Common myeloid progenitor, CD34-positive (primary cell): Measurements from ENCODE around the gene TTC21A.
A peak's percentile ranks its signal among the peaks of the same experiment; 100 is the strongest.

Experiments used
- CTCF ChIA-PET: fragments of 350-600 bp; sonication (Branson Sonifier 250); formaldehyde crosslinking; loops from one replicate; lab custom pipeline; 2021; ENCODE audit warnings: antibody characterized with exemption; lab: Charles Lee
- POLR2A ChIA-PET: fragments of 350-600 bp; sonication (Branson Sonifier 250); formaldehyde crosslinking; loops from one replicate; lab custom pipeline; 2021; ENCODE audit warnings: antibody characterized with exemption; lab: Charles Lee
- DNase-seq, 3 donors: peaks; one replicate each; pipeline versions ENCODE4 v3.0.0 to v3.0.0-alpha.2; 2013
- H3K27ac ChIP-seq, 2 experiments: 1 replicate in 1 of 2; 2 replicates in 1 of 2; pipeline ENCODE4 v1.7.0; 2013; ENCODE audit warnings: inconsistent platforms in 2 of 2, low read length in 2 of 2, mild to moderate bottlenecking in 2 of 2, low read depth in 1 of 2, moderate library complexity in 1 of 2; ENCODE audit not compliant: severe bottlenecking in 2 of 2, insufficient read depth in 1 of 2, poor library complexity in 1 of 2
- H3K27me3 ChIP-seq, 5 experiments: replicated peaks in 2 of 5; 1 replicate in 3 of 5; 2 replicates in 2 of 5; pipeline versions ENCODE4 v1.6.1 to v1.7.0; 2013; ENCODE audit warnings: low read length in 4 of 5, mild to moderate bottlenecking in 2 of 5, moderate library complexity in 2 of 5, inconsistent platforms in 1 of 5; ENCODE audit not compliant: insufficient read depth in 5 of 5, control insufficient read depth in 4 of 5
- H3K36me3 ChIP-seq, 4 experiments: 1 replicate in 2 of 4; 2 replicates in 2 of 4; pipeline versions ENCODE4 v1.6.1 to v1.7.0; 2013; ENCODE audit warnings: low read length in 3 of 4, control low read depth in 1 of 4, mild to moderate bottlenecking in 1 of 4; ENCODE audit not compliant: control insufficient read depth in 4 of 4, insufficient read depth in 4 of 4
- H3K4me1 ChIP-seq, 4 experiments: 1 replicate in 3 of 4; 2 replicates in 1 of 4; pipeline versions ENCODE4 v1.6.1 to v1.7.1; 2013; ENCODE audit warnings: low read length in 3 of 4, mild to moderate bottlenecking in 3 of 4, control low read depth in 1 of 4, inconsistent platforms in 1 of 4, moderate library complexity in 1 of 4; ENCODE audit not compliant: control insufficient read depth in 4 of 4, insufficient read depth in 4 of 4; ENCODE audit errors: control extremely low read depth in 1 of 4
- H3K4me3 ChIP-seq, 7 experiments: 1 replicate in 4 of 7; 2 replicates in 3 of 7; pipeline versions ENCODE4 v1.5.1 to v1.7.0; 2013; ENCODE audit warnings: mild to moderate bottlenecking in 7 of 7, low read length in 6 of 7, moderate library complexity in 6 of 7, inconsistent platforms in 2 of 7, low read depth in 2 of 7, control low read depth in 1 of 7; ENCODE audit not compliant: insufficient read depth in 4 of 7, control insufficient read depth in 1 of 7; ENCODE audit errors: extremely low read depth in 1 of 7
- H3K9me3 ChIP-seq, 5 experiments: 1 replicate in 4 of 5; 2 replicates in 1 of 5; pipeline versions ENCODE4 v1.6.1 to v1.7.1; 2013; ENCODE audit warnings: low read length in 4 of 5, mild to moderate bottlenecking in 2 of 5, inconsistent platforms in 1 of 5, low read depth in 1 of 5, moderate library complexity in 1 of 5; ENCODE audit not compliant: control insufficient read depth in 4 of 5, insufficient read depth in 2 of 5; ENCODE audit errors: control extremely low read depth in 1 of 5
- WGBS: methylation state at CpG from one replicate; pipeline ENCODE4 v1.1.5; 2013; ENCODE audit not compliant: insufficient coverage; 5-methylcytosine and 5-hydroxymethylcytosine counted together

The TTC21A gene

GRCh38 chr3:39128951-39129350 is 21.5 kb downstream of the TTC21A start:
- H3K4me3 ChIP-seq: no peak overlapping the region
- peaks cover 13 to 44% (median 32%) of the 10 kb centered on the region in 4 experiments for H3K4me1 ChIP-seq
- 98% methylated on average over 6 of the region's 7 CpGs for WGBS
- no peak overlapping the region for H3K27ac ChIP-seq
- no peaks in the 10 kb centered on the region for H3K9me3 ChIP-seq
- ChIA-PET POLR2A (no interaction called here), CTCF (interaction anchor here (1.4 to 11.3 kb wide), 8 partner anchors 11 to 160 kb away, joined by 3 to 122 read pairs (median 31); partner anchors contain the start of genes GORASP1 and TTC21A)
- H3K36me3 ChIP-seq: no peaks in the 10 kb centered on the region
- H3K27me3 ChIP-seq: no peaks in the 10 kb centered on the region
- DNase-seq: no peak

GRCh38 chr3:39130026-39130425 is 22.5 kb downstream of the TTC21A start:
- POLR2A ChIA-PET: no interaction called here
- no peak for DNase-seq
- CTCF ChIA-PET: interaction anchor here (0.8 to 11.3 kb wide), 9 partner anchors 9 to 159 kb away, joined by 3 to 122 read pairs (median 8); no protein-coding TSS in a partner anchor

GRCh38 chr3:39130693-39131265 is 23.3 kb downstream of the TTC21A start:
- H3K4me1 ChIP-seq: peaks cover 13 to 44% (median 34%) of the 10 kb centered on the region in 4 experiments
- no peaks in the 10 kb centered on the region for H3K9me3 ChIP-seq
- WGBS: 100% methylated on average over 1 of the region's 3 CpGs
- ChIA-PET POLR2A (no interaction called here), CTCF (interaction anchor here (0.7 to 11.3 kb wide), 9 partner anchors 8 to 158 kb away, joined by 3 to 122 read pairs (median 4); no protein-coding TSS in a partner anchor)
- no peak overlapping the region for H3K4me3 ChIP-seq
- H3K27ac ChIP-seq: no peak overlapping the region
- H3K36me3 ChIP-seq: no peaks in the 10 kb centered on the region
- DNase-seq: no peak
- no peaks in the 10 kb centered on the region for H3K27me3 ChIP-seq

More at GRCh38 chr3:39130026-39130425, 22.5 kb downstream of the TTC21A start:
- H3K27me3 ChIP-seq: no peaks in the 10 kb centered on the region
- H3K4me3 ChIP-seq: no peak overlapping the region
- WGBS: 93% methylated on average over 5 of the region's 6 CpGs
- no peak overlapping the region for H3K27ac ChIP-seq
- no peaks in the 10 kb centered on the region for H3K36me3 ChIP-seq
- H3K4me1 ChIP-seq: peaks cover 13 to 44% (median 34%) of the 10 kb centered on the region in 4 experiments
- no peaks in the 10 kb centered on the region for H3K9me3 ChIP-seq

- DNase-seq: peak in 1 of 3 donors; percentile 25
- 93% methylated on average over 9 of the region's 11 CpGs for WGBS
- H3K27me3 ChIP-seq: no peaks in the 10 kb centered on the region
- ChIA-PET CTCF (interaction anchor here (1.0 to 11.3 kb wide), 10 partner anchors 7 to 157 kb away, joined by 3 to 122 read pairs (median 4); no protein-coding TSS in a partner anchor), POLR2A (interaction anchor here (1.0 kb wide), 1 partner anchor 15 kb away, joined by 3 read pairs; no protein-coding TSS in a partner anchor)
- peaks cover 0 to 2% (median 0%) of the 10 kb centered on the region in 4 experiments for H3K36me3 ChIP-seq
- H3K4me3 ChIP-seq: no peak overlapping the region
- H3K9me3 ChIP-seq: no peaks in the 10 kb centered on the region
- peaks cover 11 to 31% (median 21%) of the 10 kb centered on the region in 4 experiments for H3K4me1 ChIP-seq
- no peak overlapping the region for H3K27ac ChIP-seq
Observed at GRCh38 chr3:39132096-39133092, 24.9 kb downstream of the TTC21A start.

- Histone ChIP-seq H3K27ac (no peak overlapping the region), H3K4me1 (peaks cover 8 to 24% (median 14%) of the 10 kb centered on the region in 4 experiments), H3K27me3 (no peaks in the 10 kb centered on the region), H3K4me3 (no peak overlapping the region), H3K9me3 (no peaks in the 10 kb centered on the region), H3K36me3 (peaks cover 0 to 2% (median 0%) of the 10 kb centered on the region in 4 experiments)
- WGBS: 100% methylated on average over 1 of the region's 1 CpG
- no peak for DNase-seq
- ChIA-PET CTCF (interaction anchor here (1.2 to 11.3 kb wide), 8 partner anchors 8 to 156 kb away, joined by 3 to 122 read pairs (median 7); no protein-coding TSS in a partner anchor), POLR2A (no interaction called here)
Observed at GRCh38 chr3:39133093-39133490, 25.6 kb downstream of the TTC21A start.

GRCh38 chr3:39133822-39134221 is 26.3 kb downstream of the TTC21A start:
- peaks cover 0 to 2% (median 0%) of the 10 kb centered on the region in 4 experiments for H3K36me3 ChIP-seq
- no peak overlapping the region for H3K27ac ChIP-seq
- ChIA-PET POLR2A (interaction anchor here (1.0 kb wide), 1 partner anchor 10 kb away, joined by 3 read pairs; no protein-coding TSS in a partner anchor), CTCF (interaction anchor here (0.7 to 11.3 kb wide), 9 partner anchors 8 to 155 kb away, joined by 3 to 122 read pairs (median 5); no protein-coding TSS in a partner anchor)
- DNase-seq: no peak
- no peaks in the 10 kb centered on the region for H3K27me3 ChIP-seq
- 82% methylated on average over 6 of the region's 6 CpGs for WGBS
- H3K4me3 ChIP-seq: no peak overlapping the region
- H3K9me3 ChIP-seq: no peaks in the 10 kb centered on the region
- H3K4me1 ChIP-seq: peaks cover 2 to 17% (median 8%) of the 10 kb centered on the region in 4 experiments
